ENCODE measurements around the gene GEMIN7. TPM values are rescaled to one million over a fixed set of nuclear protein-coding genes. Genes with fewer than 3 reads are reported as not detected.
A peak's percentile ranks its signal among the peaks of the same experiment; 100 is the strongest.

GEMIN7 gene
- total RNA-seq, 1 experiment from 2014 or later = 23.5 TPM

DNA sequence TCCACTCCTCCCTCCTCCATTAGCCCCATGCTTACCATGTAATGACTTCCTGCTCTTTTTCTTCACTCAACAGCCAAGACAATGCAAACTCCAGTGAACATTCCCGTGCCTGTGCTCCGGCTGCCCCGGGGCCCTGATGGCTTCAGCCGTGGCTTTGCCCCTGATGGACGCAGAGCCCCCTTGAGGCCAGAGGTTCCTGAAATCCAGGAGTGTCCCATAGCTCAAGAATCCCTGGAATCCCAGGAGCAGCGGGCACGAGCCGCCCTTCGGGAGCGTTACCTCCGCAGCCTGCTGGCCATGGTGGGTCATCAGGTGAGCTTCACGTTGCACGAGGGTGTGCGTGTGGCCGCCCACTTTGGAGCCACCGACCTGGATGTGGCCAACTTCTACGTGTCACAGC, 11.0 kb downstream of the GEMIN7 start:
- DNase-seq (ENCODE audit: low spot score) = no peak

DNA sequence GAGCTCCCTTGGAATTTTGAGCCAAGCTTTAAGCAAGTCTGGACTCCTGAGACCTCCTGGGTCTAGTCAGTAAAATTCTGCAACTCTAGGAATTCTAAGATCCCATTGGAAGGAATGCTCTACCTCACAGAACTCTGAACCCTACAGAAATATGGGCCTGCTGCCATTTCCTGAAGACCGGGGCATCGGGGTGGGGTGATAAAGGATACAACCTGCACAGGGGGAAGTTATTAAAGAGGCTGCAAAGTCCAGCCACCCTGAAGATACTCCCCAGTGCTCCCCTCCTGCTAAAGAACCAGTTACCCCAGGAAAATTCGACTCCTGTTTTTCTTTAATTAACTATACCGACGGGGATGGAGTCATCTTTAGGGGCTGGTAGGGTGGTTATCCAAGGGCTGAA, 11.5 kb downstream of the GEMIN7 start:
- DNase-seq (ENCODE audit: low spot score) = no peak

DNA sequence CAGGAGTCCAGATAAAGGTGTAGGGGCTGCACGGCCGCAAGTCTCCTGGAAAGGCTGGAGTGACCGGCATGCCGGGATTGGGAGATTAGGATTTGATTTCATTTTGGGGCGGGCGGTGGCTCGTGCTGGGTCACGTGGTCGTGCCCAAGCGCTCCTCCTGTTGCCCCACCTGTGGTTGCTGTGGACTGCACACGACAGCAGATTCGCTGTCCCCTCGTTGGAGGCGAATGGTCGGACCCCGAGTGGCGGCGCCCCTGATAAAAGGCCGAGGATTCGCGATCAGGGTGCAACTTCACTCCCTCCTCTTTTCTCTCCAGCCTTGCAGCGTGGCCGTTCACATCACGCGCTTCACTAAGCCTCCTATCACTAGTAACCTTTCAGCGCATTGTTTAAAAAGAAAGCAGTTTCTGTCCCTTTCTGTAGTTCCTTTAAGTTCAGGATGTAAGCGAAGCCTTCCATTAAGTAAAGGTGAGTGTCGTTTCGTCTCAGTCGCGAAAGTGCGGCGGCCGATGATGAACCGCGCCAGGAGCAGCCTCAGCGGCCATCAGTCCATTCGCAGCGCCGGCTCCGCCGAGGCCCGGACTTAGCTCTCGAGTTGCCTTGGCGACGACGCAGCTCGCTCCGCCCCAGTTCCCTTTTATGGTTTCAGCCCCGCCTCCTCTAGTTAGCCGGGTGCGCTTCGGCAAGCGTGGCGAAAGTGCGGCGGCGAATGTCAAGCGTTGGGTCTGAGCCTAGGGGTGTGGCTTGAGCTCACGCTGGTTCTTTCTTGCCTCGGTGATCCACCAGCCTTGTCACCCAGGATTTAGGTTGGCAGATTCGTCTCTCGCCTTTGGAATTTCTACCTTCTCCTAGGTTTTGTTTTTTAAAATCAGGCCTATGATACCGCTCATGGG, 12.2 kb downstream of the GEMIN7 start:
- DNase-seq (ENCODE audit: low spot score) = peak; percentile 80

DNA sequence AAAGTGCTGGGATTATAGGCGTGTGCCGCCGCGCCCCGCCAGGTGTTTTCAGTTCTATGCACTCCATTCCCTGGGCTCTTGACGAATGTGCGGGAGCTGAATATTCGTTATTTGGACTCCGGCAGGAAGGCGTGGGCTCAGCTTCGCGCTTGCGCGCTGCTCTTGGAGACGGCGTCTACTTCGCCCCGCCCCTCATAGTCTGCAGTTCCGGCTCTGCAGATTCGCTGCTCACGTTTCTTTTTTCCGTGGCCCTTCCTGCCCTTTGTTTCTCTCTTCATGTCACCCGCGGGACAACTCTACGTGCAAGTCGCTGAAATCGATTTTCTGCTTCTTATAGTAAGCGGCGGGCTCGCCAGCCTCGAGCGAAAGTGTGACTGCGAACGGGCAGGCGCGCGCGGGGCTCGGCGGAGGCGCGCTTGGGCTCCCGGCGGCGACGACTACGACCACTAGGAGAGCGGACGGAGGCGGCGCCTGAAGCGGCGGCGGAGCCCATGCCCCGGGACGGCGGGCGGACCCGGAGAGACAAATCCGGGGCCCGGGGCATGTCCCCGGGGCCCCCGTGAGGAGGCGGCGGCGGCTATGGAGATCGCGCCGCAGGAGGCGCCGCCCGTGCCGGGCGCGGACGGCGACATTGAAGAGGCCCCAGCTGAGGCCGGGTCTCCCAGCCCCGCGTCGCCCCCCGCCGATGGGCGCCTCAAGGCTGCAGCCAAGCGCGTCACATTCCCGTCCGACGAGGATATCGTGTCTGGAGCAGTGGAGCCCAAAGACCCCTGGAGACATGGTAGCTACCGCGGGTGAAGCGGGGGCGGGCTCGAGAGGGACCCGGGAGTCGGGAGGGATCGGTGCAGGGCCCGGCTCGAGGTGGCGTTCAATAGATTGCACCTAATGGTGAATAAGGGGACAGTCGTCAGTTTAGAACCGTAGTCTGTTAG, 14.0 kb downstream of the GEMIN7 start, which contains the start of gene PPP1R37:
TSS of gene PPP1R37 (plus strand) at position 433 of the 932 bp plus-strand sequence. CDS start at position 580, 147 bp downstream.
- DNase-seq (ENCODE audit: low spot score) = peak; percentile 91

DNA sequence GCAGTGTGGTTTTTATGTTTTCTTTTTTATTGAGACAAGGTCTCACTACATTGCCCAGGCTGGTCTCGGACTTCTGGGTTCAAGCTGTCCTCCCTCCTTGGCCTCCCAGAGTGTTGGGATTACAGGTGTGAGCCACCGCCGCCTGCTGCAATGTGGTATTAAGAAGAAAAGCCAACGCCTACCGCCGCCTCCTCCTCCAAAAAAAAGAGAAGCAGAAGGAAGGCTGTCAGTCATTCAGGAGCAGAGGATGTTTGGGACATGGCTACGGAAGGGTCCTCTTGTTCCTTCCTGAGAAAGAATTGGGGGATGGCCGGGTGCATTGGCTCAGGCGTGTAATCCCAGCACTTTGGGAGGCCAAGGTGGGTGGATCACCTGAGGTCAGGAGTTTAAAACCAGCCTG, 15.1 kb downstream of the GEMIN7 start:
- DNase-seq (ENCODE audit: low spot score) = no peak

DNA sequence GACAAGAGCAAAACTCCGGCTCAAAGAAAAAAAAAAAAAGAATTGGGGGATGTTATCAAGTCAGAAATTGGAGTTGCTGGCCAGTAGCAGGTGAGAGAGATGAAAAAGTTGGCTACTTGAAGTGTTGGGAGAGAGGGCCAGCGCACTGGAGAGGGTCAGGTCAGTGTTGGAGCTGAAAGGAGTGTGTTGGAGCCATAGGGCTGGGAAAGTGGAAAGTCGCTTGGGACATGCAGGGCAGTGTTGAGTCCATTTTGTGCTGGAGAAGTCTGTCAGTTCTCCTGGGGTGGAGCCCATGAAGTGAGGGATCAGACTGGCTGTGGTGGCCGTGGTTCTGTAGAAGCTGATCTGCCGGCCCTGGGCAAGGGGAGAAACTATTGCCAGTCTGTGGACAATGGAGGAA, 15.6 kb downstream of the GEMIN7 start:
- DNase-seq (ENCODE audit: low spot score) = no peak

DNA sequence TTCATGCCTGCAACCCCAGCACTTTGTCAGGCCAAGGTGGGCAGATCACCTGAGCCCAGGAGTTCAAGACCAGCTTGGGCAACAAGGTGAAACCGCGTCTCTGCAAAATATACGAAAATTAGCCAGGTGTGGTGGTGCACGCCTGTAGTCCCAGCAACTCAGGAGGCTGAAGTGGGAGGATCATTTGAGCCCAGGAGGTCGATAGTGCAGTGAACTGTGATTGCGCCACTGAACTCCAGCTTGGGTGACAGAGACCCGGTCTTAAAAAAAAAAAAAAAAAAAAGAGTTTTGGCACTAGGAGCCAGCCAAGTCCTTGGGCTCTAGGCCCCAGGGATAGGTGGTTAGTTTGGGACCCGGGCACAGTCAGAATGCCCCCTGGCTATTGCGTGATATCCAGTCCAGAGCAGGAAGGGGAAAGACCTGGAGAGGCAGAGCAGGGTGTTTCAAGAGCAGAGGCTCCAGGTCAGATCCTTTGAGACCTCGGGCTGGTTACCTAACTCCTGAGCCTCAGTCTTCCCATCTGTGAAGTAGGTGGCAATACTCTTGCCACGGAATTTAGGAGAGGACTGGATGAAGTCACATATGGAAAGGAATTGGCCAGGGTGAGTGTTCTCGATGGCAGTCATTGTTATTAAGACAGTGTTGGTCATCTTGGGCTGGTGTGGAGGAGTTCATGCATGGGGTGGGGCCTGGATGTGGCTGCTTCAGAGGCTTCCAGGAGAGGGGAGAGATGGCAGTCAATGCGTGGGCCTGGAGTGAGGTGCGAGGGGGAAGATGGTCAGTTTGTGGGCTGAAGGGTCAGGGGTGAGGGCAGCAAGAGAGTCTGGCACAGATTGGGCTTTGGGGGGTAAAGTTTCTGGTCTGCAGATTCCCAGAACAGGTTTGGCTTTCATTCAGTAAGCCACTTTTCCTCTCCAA, 16.7 kb downstream of the GEMIN7 start:
- DNase-seq (ENCODE audit: low spot score) = no peak

DNA sequence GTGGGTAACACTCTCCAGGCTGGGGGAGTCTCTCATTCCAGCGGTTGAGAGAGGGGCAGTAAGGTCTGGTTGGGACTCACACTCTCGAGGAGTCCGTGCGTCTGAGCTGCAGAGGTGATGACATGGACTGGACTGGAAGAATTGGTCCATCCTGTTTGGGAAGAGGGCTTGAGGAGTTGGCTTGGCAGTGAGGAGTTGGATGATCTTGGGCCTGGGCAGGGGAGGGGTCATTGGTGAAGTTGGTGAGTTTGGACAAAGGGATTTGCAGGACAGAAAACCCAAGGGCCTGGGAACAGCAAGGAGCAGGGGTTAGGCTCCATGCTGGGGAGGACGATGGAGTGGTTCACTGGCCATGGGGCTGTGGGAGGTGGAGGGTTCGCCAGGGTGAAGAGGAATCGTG, 17.6 kb downstream of the GEMIN7 start:
- DNase-seq (ENCODE audit: low spot score) = no peak

DNA sequence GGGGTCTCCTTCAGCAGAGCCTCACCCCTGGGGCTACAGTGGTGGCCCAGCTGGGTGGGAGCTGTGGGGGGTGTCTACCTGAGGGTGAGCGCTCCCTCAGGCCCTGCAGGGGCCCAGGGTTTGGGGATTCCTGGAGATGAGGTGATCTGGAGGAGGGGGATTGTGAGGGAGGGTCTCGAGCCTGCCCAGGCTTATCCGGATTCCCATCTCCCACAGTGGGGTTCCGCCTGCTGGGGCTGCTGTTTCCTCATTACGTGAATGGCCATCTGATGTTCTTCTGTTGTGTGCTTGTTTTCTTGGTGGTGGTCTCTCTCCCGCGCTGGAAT, 18.4 kb downstream of the GEMIN7 start:
- no peak for DNase-seq (ENCODE audit: low spot score)

DNA sequence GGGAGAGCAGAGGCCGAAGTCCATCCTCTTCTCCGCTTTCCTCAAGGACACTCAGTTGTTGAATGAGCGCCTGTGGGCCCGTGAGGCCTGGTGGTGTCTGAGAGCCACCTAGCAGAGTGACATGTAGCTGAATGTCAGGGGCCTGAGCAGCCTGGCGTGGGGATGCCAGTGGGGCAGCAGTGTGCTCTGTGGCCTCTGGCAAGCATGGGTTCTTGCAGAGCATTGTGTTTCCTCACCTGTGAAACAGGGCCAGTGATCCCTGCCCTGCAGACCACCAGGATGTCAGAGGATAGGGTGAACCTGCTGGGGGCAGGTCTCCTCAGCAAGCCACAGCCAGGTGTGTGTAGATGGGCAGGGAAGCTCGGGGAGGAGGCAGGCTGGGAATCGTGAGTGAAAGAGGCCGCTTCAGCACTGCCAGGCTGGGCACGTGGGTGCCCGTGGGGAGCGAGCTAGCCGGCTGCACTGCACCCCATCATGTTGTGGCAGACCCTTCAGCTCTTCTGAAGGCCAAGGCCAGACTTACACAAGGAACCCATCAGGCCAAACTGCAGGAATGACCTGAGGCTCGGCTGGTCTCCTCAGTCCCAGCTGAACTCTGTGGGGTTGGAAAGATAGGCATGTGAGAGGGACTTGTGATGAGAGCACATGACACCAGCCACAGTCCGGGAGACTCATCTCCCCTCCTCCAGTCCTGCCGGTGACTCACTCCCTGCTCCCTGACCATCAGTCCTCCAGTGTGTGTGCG, 18.9 kb downstream of the GEMIN7 start:
- DNase-seq (ENCODE audit: low spot score) = peak; percentile 64

DNA sequence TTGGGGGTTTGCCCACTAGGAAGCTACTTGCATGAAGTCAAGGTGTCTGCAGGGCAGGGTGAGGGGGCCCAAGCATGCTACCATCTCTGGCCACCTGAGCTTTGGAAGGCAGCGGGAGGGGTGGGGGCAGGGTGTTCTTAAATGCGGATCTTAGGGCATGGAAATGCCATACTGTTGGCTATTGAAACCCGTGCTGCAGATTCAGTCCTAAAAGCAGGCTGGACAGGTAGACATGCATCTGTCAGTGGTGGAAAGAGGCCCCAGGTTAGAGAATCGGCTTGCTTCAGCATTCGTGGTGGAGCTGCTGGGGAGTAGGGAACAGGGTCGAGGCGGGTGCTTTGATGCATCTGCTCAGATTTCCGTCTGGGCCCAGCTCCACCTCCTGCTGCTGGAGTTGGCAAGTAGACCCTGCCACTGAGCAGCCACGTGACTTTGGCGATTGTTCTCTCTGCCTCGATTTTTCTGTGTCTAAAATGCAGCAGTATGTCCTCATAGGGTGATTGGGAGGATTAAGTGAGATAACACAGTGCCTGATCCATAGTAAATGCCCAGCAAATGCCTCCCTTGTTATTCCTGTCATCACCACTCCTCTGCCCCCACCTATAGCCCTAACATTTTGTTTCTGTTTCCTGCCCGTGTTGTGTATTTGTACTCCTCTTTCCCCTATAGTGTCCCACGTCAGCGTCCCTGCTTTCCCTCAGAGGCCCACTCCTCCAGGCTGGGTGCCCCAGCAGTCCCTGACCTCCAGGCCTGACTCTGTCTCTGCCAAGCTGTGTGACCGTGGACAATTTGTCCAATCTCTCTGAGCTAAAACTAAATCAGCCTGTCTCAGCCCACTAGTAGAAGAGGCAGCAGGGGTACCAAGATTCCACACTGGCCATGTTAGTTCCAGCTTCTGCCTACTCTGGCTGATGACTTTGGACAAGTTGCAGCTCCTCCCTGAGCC, 19.7 kb downstream of the GEMIN7 start:
- DNase-seq (ENCODE audit: low spot score) = no peak

DNA sequence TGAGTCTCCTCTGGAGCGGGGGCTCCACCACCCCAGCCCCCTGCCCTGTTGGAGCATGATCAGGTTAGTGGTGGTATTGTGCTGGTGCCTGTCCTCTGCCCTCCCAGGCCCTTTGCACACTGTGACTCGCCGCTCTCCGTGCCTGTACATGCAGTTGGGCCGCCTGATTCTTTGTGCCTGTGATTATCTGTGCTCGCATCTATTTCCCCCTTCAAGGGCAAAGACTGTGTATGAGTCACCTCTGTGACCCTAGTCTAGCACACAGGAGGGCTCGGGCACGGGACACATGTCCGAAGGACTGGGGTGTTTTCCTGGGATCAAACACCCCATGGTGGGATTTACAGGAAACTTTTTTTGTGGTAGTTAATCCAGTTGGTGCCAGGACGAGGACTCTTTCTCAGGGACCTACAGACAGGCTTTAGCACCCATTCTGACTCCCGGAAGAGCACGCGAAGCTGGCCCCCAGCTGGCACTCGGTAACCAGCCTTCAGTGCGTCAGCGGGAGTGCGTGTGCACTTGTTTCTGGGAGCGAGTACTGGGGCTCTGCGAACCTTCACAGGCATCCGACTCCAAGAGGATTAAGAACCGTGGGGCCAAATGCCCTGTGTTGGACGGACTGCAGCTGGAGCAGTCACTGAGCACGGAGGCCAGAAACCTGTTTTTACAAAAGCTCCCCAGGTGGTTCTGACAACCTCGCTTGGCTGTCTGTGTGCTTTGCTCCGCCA, 20.6 kb downstream of the GEMIN7 start:
- DNase-seq (ENCODE audit: low spot score) = no peak

DNA sequence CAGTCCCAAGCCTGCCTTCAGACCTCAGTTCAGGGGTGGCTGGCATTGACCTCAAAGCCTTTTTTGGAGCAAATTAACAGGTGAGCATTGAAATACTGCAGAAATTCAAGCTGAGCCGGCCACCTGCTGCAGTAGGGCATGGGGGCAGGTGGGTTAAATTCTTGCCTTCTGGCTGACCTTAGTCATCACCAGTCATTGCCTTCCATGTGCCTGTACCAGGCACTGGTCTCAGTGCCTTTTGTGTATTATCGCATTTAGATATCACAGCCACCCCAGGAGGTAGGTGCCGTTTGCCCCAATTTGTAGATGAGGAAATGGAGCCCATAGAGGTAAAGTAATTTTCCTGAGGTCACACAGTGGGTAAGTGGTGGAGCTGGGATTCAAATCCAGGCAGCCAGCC, 21.1 kb downstream of the GEMIN7 start:
- DNase-seq (ENCODE audit: low spot score) = no peak

DNA sequence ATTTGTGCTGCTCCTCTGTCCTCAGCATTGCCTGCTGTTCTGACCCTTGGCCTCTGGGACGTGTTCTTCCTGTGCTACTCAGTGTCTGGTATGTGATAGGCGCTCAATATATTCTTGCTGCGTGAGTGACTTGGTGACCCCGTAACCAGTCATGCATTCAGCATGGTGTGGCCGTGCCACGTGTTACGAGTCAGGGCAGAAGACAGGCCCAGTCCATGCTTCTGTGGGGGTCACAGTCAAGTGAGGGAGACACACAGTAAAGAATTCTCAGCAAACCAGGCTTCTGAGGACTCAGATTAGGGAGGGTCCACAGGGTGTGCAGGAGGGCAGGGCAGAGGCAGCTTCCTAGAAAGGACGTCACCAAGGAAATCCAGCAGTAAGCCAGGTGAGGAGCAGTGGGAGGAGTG, 21.8 kb downstream of the GEMIN7 start:
- DNase-seq (ENCODE audit: low spot score) = no peak

DNA sequence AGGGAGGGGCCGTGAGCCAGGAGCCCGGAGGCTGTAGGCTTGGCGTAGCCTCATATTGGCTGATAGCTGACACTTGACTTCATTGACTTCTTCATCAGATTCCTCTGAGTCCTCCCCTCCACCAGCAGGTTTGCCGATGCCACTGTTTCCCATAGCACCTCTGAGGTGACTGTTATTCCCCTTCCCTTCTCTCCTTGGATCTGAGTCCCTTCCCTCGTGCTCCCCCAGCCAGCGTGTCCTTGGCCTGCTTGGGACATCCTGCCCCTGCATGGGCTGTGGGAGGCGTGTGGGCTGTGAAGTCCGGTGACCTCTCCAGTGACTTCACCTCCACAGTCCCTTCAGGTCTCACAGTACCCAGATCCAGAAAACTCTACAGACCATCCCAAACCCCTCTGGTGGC, 22.7 kb downstream of the GEMIN7 start:
- DNase-seq (ENCODE audit: low spot score) = no peak

DNA sequence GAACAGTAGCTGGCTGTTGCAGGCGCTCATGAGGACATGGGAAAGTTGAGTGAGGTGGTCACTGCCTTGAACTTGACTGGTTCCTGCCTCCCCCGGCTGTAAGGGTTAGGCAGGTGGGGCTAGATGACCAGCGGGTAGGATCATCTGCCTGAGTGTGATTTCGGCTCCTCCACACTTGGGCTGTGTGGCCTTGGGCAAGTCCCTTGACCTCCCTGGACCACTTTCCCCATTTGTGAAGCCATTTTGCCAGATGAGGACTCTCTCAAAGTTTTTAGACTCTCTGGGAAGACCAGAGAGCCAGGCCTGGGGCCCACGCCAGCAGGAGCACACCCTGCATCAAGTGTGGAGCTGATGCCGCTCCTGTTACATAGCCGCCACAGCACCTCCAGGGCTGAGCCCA, 23.4 kb downstream of the GEMIN7 start:
- DNase-seq (ENCODE audit: low spot score) = no peak

DNA sequence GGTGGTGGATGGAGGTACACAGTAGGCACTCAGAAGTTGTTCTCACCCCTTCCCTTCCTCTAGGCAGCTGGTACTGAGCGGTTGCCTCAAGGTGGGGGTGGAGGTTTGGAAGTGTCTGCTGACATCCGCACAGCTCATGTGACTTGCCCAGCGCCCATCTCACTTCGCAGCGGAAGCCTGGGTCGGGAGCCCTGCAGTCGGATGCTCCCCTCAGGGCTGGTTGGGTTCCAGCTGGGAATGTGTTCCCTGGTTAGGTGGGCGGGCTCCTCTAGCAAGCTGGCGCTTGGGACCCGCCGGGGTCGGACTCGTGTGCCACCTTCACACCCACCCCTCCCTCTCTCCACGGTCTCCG, 24.1 kb downstream of the GEMIN7 start:
- no peak for DNase-seq (ENCODE audit: low spot score)

DNA sequence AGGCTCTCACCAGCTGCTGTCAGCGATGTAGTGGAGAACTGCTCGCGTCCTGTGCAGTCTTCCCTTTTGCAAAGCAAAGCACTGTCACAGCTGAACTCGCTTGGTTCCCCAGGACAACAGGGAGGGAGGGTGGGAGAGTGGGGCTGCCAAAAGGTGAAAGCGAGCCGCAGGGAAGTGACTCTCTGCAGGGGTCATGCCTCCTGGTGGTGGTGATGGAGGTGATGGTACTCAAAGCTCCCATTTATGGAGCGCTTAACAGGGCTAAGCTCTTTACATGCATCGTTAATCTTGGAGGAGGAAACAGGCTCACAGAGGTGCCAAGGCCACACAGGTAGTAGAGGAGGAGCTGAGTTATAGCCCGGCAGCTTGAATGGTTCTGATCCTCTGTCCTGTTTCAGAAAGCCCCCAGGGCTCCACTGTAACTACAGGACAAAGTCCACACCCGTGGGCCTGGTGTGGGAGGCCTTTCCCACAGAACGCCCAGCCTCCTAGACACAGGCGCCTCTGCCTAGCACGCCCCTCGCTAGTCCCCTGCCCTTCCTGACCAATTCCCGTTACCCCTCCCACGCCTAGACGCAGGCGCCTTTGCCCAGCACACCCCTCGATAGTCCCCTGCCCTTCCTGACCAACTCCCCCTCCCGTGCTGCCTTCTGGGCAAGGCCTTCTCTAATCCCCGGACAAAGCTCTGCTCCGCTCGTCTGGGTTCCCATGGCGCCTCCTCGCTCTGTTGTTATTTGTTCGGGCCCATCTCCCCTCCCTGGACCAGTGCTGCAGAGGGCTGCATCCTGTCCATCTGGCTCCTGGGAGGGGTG, 24.7 kb downstream of the GEMIN7 start:
- no peak for DNase-seq (ENCODE audit: low spot score)
